Measurements from ENCODE around the gene INTS2. TPM values are rescaled to one million over a fixed set of nuclear protein-coding genes. Genes with fewer than 3 reads are reported as not detected.
"Not testable (repeated sequence)": the region's sequence is repeated elsewhere in the genome, so short reads cannot be mapped to it uniquely, and the experiment has no call there.

The INTS2 gene
- polyA plus RNA-seq, 1 donor = 11.0 TPM

- no peak for DNase-seq (ENCODE audit: low read depth)
Observed at GRCh38 chr17:61848247-61848646, 79.5 kb downstream of the INTS2 start.

- no peak for DNase-seq (ENCODE audit: low read depth)
Observed at GRCh38 chr17:61847659-61848058, 80.1 kb downstream of the INTS2 start.

- DNase-seq (ENCODE audit: low read depth) = no peak
Observed at GRCh38 chr17:61846761-61847375, 80.9 kb downstream of the INTS2 start.

GRCh38 chr17:61846088-61846487 is 81.7 kb downstream of the INTS2 start:
- no peak for DNase-seq (ENCODE audit: low read depth)

- no peak for DNase-seq (ENCODE audit: low read depth)
Observed at GRCh38 chr17:61843435-61843834, 84.3 kb downstream of the INTS2 start.

- no peak for DNase-seq (ENCODE audit: low read depth)
Observed at GRCh38 chr17:61842899-61843298, 84.9 kb downstream of the INTS2 start.

- no peak for DNase-seq (ENCODE audit: low read depth)
Observed at GRCh38 chr17:61839300-61839786, 88.4 kb downstream of the INTS2 start.

GRCh38 chr17:61837175-61838051 is 90.4 kb downstream of the INTS2 start:
- DNase-seq (ENCODE audit: low read depth) = no peak

GRCh38 chr17:61836266-61837174 is 91.3 kb downstream of the INTS2 start:
- DNase-seq (ENCODE audit: low read depth) = no peak

GRCh38 chr17:61835606-61836005 is 92.2 kb downstream of the INTS2 start:
- no peak for DNase-seq (ENCODE audit: low read depth)

GRCh38 chr17:61834610-61835009 is 93.2 kb downstream of the INTS2 start:
- no peak for DNase-seq (ENCODE audit: low read depth)

GRCh38 chr17:61833536-61834193 is 94.1 kb downstream of the INTS2 start:
- DNase-seq (ENCODE audit: low read depth) = no peak

GRCh38 chr17:61832463-61832862 is 95.3 kb downstream of the INTS2 start:
- DNase-seq (ENCODE audit: low read depth) = no peak

- no peak for DNase-seq (ENCODE audit: low read depth)
Observed at GRCh38 chr17:61831099-61831498, 96.7 kb downstream of the INTS2 start.

- no peak for DNase-seq (ENCODE audit: low read depth)
Observed at GRCh38 chr17:61828694-61829093, 99.1 kb downstream of the INTS2 start.

- DNase-seq (ENCODE audit: low read depth) = no peak
Observed at GRCh38 chr17:61827649-61828395, 100.0 kb downstream of the INTS2 start.

- DNase-seq (ENCODE audit: low read depth) = not testable (repeated sequence)
Observed at GRCh38 chr17:61826866-61827265, 100.9 kb downstream of the INTS2 start.

GRCh38 chr17:61826198-61826597 is 101.6 kb downstream of the INTS2 start:
- not testable (repeated sequence) for DNase-seq (ENCODE audit: low read depth)

GRCh38 chr17:61825448-61826137 is 102.2 kb downstream of the INTS2 start:
- no peak for DNase-seq (ENCODE audit: low read depth)

Data from forelimb muscle (tissue), 1 donor.